GM12891 (cell line): Measurements from ENCODE around the gene ZSWIM5.

Source experiments
- POLR2A ChIP-seq: IDR thresholded peaks from 2 replicates; pipeline ENCODE4 v1.6.1; 2011; ENCODE audit warnings: low read depth, low read length, control low read depth
- TAF1 ChIP-seq: IDR thresholded peaks from 2 replicates; pipeline ENCODE4 v1.6.1; 2011; ENCODE audit warnings: low read depth, low read length, control low read depth

DNA sequence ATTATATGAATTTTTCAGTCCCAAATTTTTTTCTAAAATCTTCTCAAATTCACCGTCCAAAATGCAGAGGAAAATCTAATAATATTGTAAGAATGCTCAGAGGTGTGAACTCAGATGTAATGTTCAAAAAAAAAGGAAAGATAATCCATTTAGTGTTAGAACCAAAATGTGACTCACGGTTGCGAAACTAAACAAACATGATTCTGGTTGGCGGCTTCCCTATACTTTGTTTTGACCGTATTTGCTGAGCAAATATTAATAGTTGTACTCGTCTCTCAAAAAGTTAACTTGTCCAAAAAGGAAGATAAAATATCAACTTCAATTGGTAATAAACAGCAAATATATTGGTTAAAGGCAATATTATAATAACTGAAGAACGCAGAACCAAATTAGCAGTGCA lies 34.4 kb downstream of the ZSWIM5 start:
- no peak for TF ChIP-seq POLR2A
- no peak for TF ChIP-seq TAF1
